Mammary epithelial cell (primary cell): Measurements from ENCODE around the gene SH3BGRL3.

Experiments
- CTCF ChIP-seq, 2 donors: IDR thresholded peaks in 1 of 2; conservative IDR thresholded peaks in 1 of 2; 2 replicates each; pipeline ENCODE4 v1.5.1; 2011 to 2012; ENCODE audit warnings: inconsistent platforms in 2 of 2, low read length in 2 of 2, mild to moderate bottlenecking in 2 of 2, control low read depth in 1 of 2, low read depth in 1 of 2; ENCODE audit not compliant: insufficient read depth in 1 of 2; ENCODE audit errors: extremely low read depth in 1 of 2
- EZH2 ChIP-seq: IDR thresholded peaks from 2 replicates; pipeline ENCODE4 v1.6.1; 2012; ENCODE audit warnings: low read length, inconsistent platforms, borderline replicate concordance

GRCh38 chr1:26323382-26323781 lies 43.5 kb downstream of the SH3BGRL3 start:
- TF ChIP-seq CTCF (conservative IDR thresholded peaks at IDR 0.05 in 1 of 2, IDR thresholded peaks at IDR 0.05 in 1 of 2; ENCODE audit: extremely low read depth in 1 of 2, insufficient read depth in 1 of 2, low read depth in 1 of 2, low read length in 2 of 2): no peak
- TF ChIP-seq EZH2: no peak
